Non-pigmented ciliary epithelial cell (primary cell): Measurements from ENCODE around the gene RTEL1.
"Not testable (repeated sequence)": the region's sequence is repeated elsewhere in the genome, so short reads cannot be mapped to it uniquely, and the experiment has no call there.

ENCODE experiments used
- DNase-seq: peaks from one replicate; pipeline ENCODE4 v3.0.0-alpha.2; 2010; ENCODE audit warnings: low read depth

Gene RTEL1, protein sequence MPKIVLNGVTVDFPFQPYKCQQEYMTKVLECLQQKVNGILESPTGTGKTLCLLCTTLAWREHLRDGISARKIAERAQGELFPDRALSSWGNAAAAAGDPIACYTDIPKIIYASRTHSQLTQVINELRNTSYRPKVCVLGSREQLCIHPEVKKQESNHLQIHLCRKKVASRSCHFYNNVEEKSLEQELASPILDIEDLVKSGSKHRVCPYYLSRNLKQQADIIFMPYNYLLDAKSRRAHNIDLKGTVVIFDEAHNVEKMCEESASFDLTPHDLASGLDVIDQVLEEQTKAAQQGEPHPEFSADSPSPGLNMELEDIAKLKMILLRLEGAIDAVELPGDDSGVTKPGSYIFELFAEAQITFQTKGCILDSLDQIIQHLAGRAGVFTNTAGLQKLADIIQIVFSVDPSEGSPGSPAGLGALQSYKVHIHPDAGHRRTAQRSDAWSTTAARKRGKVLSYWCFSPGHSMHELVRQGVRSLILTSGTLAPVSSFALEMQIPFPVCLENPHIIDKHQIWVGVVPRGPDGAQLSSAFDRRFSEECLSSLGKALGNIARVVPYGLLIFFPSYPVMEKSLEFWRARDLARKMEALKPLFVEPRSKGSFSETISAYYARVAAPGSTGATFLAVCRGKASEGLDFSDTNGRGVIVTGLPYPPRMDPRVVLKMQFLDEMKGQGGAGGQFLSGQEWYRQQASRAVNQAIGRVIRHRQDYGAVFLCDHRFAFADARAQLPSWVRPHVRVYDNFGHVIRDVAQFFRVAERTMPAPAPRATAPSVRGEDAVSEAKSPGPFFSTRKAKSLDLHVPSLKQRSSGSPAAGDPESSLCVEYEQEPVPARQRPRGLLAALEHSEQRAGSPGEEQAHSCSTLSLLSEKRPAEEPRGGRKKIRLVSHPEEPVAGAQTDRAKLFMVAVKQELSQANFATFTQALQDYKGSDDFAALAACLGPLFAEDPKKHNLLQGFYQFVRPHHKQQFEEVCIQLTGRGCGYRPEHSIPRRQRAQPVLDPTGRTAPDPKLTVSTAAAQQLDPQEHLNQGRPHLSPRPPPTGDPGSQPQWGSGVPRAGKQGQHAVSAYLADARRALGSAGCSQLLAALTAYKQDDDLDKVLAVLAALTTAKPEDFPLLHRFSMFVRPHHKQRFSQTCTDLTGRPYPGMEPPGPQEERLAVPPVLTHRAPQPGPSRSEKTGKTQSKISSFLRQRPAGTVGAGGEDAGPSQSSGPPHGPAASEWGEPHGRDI (N-terminal part only)

DNA sequence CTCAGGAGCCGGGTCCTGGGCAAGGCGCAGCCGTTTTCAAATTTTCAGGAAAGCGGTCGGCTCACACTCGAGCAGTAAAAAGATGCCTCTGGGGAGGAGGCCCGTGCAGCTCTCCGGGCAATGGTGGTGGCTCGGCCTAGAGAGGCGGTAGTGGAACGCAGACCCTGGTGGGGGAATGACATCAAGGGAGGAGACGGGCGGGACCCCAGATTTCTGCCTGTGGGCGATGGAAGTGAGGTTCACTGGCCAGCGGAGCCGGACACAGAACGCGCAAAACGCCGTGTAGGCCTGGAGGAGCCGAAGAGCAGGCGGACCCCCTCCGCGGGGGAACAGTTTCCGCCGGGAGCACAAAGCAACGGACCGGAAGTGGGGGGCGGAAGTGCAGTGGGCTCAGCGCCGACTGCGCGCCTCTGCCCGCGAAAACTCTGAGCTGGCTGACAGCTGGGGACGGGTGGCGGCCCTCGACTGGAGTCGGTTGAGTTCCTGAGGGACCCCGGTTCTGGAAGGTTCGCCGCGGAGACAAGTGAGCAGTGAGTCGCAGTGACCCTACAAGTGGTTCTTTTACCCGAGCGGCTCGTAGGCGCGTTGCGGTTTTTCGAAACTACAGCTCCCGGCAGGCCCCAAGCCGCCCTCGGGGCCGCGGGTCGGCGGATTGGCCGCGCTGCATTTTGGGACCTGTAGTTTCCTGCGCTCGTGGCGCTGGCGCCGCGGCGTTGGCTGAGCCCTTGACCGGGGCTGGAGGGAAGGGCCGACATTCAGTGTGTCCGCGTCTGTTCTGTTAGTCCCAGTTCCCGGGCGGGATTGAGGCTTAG, at the start of gene RTEL1:
Gene RTEL1 (plus strand): TSS at position 376 of the 812 bp plus-strand sequence. CDS start 1,091 bp downstream, outside the sequence.
- no peak for DNase-seq

DNA sequence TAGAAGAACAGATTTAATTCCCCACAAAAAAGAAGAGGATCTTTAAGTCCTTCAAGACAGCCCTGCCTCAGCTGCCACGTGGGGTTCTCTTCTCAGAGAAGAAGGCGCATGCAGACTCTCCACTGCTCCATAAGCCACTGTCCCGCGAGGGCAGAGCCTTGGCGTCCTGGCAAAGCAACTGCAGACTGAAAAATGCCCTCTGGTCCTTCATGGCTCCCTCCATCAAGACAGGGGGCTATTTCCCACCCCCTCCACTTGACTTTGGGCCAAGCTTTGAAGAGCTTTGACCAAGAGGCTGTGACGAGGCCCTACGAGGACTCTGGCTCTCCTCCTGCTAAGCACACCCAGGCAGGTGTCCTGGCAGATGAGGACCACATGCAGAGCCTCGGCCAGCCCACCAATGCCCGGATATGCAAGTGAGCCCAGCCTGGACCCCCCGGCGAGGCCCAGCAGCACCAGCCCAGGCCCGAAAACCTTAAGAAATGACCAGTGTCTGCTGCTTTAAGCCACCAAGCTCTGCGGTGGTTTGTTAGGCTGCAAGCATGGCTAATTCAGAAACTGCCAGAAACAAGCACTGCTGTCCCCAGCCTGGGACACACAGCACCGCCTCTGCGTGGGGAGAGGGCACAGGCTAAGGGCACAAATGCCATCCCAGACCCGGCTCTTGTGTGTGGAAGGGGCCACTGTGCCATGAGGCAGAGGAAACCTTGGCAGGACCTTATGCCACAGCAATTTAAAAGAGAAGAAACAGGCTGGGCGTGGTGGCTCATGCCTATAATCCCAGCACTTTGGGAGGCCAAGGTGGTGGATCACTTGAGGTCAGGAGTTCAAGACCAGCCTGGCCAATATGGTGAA, 47.3 kb upstream of the RTEL1 start:
- DNase-seq = no peak

DNA sequence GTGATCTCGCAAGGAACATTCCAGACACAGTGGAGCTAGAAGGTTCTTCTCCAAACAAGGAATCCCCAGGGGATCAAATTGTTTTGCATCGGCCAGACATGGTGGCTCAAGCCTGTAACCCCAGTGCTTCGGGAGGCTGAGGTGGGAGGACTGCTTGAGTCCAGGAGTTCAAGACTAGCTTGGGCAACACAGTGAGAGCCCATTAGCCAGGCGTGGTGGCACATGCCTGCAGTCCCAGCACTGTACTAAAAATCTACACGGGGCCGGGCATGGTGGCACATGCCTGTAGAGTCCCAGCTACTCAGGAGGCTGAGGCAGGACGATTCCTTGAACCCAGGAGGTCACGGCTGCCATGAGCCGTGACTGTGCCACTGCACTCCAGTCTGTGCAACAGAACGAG, 46.5 kb upstream of the RTEL1 start:
- no peak for DNase-seq

DNA sequence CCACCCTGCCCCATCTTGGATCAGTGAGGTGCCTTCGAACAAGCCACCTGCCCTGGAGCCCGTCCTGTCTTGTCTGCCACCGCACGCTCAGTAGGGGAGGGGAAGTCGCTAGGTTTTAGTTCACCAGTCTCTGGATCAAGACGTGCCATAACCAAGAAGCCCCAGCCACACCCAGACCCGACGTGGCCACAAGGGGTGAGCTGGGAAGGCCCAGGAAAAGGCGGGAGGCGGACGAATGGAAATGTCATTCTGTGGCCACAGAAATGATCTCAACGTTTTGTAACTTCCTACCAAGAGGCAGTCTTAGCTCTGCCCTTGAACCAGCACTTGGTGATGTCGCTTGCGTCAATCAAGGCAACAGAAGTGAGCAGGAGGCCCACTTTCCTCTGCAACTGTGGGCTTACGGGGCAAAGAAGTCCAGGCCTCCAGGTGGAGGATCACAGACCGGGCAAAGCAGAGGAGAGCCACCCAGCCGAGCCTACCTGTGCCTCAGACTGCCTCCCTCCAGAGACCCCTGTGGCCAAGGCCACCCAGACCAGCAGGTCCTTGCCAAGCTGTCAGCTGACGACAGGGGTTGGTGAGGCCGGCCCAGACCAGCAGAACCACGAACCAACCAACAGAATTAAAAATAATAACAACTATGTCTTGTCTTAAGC, 45.7 kb upstream of the RTEL1 start:
- no peak for DNase-seq

DNA sequence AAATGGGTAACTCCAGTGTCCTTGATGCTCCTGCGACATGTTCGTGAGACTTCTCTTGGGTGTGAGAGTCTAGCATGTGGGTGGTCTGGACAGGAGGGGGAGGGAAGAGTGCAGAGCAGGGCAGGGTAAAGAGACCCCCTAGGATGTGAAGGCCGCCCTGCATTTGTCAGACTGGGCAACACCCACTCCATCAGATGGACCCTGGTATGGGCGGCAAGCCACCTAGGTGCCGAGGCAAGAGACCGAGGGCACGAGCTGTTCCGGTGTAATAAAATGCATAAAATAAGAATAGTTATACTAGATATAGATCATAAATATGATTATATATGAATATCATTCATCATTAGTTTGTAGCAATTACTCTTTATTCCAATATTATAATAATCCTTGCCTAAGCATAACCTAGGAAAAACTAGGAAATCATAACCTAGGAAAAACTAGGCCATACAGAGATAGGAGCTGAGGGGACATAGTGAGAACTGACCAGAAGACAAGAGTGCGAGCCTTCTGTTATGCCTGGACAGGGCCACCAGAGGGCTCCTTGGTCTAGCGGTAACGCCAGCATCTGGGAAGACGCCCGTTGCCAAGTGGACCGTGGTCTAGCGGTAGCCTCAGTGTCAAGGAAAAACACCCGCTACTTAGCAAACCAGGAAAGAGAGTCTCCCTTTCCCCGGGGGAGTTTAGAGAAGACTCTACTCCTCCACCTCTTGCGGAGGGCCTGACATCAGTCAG, 44.1 kb upstream of the RTEL1 start:
- not testable (repeated sequence) for DNase-seq

DNA sequence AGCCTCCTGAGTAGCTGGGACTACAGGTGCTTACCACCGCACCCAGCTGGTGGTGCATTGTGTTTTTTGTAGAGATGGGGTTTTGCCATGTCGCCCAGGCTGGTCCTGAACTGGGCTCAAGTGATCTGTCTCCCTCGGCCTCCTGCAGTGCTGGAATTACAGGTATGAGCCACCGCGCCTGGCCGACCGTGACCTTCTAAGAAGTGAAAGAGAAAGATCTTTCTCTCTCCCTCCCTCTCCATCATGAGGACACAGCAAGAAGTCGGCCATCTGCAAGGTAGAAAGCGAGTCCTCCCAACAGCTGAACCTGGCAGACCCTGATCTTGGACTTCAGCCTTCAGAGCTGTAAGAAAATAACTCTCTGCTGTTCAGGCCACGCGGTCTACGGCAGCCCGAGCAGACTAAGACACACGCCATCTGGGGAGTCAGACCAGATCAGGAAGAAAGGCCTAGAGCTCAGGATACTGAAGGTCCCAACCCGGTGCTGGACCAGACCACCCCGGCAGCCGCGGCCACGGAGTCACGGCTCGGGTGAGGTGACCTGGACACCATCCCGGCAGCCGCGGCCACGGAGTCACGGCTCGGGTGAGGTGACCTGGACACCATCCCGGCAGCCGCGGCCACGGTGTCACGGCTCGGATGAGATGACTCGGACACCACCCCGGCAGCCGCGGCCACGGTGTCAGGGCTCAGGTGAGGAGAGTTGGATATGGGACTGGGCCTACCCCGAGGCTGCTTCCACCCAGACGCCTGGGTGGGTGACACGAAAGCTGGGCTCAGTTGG, 40.8 kb upstream of the RTEL1 start:
- DNase-seq = no peak

DNA sequence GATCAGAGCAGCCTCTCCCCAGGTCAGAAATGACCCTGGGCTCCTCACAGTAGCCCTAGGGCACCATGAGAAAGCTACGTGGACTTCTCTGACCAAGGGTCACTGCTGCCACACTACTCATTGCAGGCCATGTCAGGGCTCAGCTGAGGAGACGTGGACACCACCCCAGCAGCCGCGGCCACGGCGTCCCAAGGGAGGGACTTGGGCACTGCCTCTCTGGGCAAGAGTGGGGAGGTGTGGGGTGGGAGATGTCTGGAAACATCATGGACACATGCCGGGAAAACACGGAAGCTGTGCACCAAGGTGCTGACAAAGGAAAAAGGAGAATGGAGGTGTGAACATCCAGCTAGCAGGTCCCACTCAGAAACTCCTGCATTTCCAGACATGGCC, 40.2 kb upstream of the RTEL1 start:
- no peak for DNase-seq

DNA sequence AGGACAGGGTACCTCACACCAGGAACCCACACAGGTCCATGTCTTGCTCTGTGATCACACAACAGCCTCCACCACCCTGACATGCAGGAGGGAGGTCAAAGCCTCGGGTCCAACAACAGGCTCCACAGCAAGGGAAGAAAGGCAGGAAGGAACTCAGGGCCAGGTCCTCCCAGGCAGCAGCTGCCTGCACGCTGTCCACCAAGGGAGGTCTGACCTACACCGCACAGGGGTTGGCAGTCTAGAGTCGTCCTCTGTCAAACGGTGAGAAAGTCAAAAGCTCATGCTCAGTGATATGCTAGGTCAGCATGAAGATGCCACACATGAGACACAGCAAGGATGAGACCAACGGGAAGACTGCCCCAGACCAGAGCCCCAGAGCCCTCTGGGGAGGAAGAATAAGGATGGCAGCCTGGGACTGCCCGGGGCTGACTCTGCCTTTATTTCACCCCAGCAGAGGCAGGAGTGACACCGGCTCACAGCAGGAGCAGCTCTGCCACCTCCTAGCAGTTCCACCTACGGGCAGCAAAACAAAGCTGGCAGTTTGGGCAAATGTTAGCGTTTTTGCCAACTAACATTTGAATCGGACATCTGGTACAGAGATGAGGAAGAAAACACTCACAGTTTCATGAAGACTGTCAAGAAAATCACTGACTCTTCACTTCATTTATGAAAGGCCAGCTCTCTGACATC, 39.7 kb upstream of the RTEL1 start:
- no peak for DNase-seq

DNA sequence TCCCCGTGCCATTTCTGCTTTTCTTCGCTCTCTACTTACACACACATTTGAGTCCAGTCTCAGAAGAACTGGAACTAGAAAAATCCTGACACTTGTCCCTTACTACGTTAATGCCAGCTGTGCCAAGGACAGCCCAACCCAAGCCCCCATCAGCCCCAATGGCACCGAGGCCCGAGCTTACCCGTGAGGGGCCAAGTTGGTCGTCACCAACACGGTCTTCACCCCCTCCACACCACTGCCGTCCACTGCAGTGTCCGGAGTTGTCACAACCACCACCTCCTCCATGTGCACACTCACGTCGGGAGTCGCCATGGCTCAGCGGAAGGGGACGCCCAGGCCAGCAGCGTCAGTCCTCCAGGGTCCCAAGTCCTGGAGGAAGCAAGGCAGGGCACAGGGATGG, 39.0 kb upstream of the RTEL1 start:
- DNase-seq = no peak

DNA sequence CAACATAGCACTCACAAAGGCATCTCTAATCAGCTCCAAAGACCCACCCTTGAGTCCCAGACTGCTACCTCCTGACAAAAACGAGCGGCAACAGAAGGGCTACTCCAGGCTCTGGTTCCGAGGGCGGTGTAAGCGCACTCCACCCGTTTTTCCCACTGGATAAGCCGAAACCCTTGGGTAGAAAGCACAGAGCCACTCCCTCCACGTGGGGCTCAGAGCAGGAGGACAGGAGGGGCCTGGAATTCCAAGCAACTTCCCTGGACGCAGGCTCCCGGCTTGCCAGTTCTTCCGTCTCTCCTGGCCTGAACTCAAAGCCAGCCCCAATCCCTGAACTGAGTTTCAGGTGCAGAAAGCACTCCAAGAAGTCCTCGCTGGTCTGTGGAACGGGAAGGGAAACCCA, 38.6 kb upstream of the RTEL1 start:
- no peak for DNase-seq

DNA sequence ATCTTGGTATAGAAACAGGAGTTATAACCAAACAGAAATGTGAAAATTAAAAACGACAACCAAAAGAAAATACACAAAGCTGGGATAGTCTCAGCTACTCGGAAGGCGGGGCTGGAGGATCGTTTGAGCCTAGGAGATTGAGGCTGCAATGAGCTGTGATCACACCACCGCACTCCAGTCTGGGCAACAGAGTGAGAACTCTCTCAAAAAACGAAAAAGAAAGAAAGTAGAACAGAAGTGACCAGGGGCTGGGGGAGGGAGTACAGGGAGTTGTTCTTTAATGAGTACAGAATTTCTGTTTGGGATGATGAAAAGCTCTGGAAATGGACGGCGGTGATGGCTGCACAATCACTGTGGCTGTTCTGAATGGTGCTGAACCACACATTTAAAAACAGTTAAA, 37.1 kb upstream of the RTEL1 start:
- DNase-seq = no peak

DNA sequence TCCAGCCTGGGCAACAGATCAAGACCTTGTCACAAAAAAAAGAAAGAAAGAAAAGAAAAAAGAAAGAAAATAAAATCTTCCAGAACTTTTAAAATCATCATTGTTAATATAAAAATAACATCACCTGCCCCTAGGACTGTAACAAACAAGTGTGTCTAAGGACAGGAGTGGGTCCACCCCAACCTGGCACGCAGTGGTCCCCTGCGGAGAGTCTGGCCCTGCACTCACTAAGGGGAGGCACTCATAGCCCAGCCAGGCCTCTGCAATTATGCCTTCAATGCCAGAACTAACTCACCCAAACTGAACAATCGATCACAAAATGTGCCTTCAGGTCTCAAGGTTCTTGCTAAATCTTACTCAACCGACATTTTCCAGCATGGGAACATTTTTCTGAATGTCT, 36.0 kb upstream of the RTEL1 start:
- no peak for DNase-seq

DNA sequence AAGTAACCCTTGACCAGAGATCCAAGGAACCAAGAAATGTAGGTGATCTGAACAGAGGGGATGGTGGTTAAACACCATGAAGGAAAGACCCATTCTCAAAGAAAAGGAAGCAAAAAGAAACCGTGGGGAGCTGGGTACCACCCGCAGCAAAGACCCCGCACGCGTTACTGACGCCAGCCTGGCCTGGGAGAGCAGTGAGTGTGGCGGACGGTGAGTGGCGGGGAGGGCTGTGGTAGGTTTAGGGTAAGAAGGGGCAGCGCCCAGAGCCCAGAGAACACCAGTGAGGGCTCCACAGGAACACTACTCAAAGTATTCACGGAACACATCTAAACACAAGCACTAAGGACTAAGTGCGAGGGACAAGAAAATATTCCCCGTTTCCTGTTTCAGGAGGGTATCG, 35.4 kb upstream of the RTEL1 start:
- no peak for DNase-seq

DNA sequence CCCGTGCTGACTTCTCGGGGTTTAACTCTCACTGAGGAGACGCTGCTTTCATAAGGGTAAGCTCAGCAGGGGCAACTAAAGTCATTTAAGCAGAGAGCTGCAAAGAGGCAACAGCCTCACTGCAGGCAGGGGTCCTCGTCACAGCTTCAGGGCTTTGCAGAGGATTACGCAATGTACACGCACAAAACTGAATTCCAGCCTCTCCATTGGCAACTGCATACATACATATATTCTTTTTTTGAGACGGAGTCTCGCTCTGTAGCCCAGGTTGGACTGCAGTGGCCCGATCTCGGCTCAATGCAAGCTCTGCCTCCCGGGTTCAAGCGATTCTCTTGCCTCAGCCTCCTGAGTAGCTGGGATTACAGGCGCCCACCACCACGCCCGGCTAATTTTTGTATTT, 33.6 kb upstream of the RTEL1 start:
- DNase-seq = no peak

DNA sequence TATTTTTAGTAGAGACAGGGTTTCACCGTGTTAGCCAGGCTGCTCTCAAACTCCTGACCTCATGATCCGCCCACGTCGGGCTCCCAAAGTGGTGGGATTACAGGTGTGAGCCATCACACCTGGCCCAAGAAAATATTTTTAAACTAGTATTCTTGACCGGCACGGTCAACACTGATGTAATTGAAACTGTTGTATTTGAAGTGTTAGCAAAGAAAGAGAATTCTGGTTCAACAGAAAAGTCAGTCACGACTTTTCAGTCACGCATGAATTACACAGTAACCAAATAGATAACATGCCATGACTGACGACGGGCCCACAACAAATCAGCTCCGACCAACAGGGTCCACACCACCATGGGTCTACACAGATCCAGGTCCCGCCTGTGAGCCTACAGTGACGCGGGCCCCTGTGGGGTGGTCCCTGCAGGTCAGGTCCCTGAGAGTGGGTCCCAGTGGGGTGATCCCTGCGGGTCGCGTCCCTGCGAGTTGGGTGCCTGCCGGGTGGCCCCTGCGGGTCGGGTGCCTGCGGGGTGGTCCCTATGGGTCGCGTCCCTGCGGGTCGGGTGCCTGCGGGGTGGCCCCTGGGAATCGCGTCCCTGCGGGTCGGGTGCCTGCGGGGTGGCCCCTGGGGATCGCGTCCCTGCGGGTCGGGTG, 32.2 kb upstream of the RTEL1 start:
- no peak for DNase-seq

DNA sequence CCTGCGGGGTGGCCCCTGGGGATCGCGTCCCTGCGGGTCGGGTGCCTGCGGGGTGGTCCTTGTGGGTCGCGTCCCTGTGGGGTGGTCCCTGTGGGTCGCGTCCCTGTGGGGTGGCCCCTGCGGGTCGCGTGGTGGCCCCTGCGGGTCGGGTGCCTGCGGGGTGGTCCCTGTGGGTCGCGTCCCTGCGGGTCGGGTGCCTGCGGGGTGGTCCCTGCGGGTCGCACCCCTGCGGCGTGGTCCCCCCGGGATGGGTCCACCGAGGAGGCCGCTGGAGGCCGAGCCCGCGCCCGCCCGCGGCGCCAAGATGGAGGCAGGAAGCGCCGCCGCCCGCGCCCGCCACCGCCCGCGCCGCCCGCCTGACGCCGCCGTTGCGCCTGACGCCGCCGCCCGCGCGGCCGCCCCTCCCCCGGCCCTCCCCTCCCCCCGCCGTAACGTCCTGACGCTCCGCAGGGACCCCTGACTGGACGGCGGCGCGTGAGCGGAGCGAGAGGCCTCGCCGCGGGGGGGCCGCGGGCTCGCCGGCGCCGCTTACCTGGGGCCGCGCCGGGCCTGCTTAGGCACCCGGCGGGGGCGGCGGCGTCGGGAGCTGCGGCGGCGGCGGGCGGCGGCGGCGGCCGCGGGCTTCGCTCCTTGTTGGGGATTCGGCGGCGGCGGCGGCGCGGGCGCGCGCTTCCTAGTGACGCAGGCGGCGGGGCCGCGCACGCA, 31.5 kb upstream of the RTEL1 start, which contains the start of gene GMEB2:
Gene GMEB2 (minus strand): TSS at position 678 of the 705 bp plus-strand sequence. CDS start 7,704 bp downstream, outside the sequence.
- DNase-seq = no peak
